OCI-LY1 (cell line): Measurements from ENCODE around the gene NELFE.
"Not testable (repeated sequence)": the region's sequence is repeated elsewhere in the genome, so short reads cannot be mapped to it uniquely, and the experiment has no call there.

ENCODE experiments used
- H2AFZ ChIP-seq: fragments of 200-600 bp; sonication (generic), shearing (Covaris generic); 2 replicates; pipeline ENCODE4 v1.6.0; 2014; ENCODE audit warnings: antibody characterized with exemption, mild to moderate bottlenecking, low read length
- H3F3A ChIP-seq: fragments of 200-600 bp; sonication (generic), shearing (Covaris generic); 2 replicates; pipeline ENCODE4 v1.6.0; 2014; ENCODE audit warnings: mild to moderate bottlenecking, antibody characterized with exemption, low read length, moderate library complexity; ENCODE audit not compliant: insufficient read depth
- H3K27ac ChIP-seq: fragments of 200-600 bp; sonication (generic); 2 replicates; pipeline ENCODE4 v1.5.1; 2014; ENCODE audit warnings: low read length, mixed run types, mild to moderate bottlenecking, low read depth; ENCODE audit not compliant: poor library complexity, severe bottlenecking
- H3K27me3 ChIP-seq: fragments of 200-600 bp; sonication (generic); 2 replicates; pipeline ENCODE4 v1.6.0; 2014; ENCODE audit warnings: antibody characterized with exemption, mild to moderate bottlenecking, low read length, moderate library complexity; ENCODE audit not compliant: insufficient read depth
- H3K36me3 ChIP-seq: fragments of 200-600 bp; sonication (generic); 2 replicates; pipeline ENCODE4 v1.6.1; 2014; ENCODE audit warnings: mild to moderate bottlenecking, antibody characterized with exemption, low read length, moderate library complexity, mixed read lengths; ENCODE audit not compliant: insufficient read depth
- H3K4me1 ChIP-seq: fragments of 200-600 bp; sonication (generic); 2 replicates; pipeline ENCODE4 v1.5.1; 2014; ENCODE audit warnings: mild to moderate bottlenecking, low read length, moderate library complexity; ENCODE audit not compliant: insufficient read depth, severe bottlenecking
- H3K4me2 ChIP-seq: fragments of 200-600 bp; sonication (generic), shearing (Covaris generic); 2 replicates; pipeline ENCODE4 v1.6.1; 2014; ENCODE audit warnings: low read length
- H3K4me3 ChIP-seq: fragments of 200-600 bp; sonication (generic); 2 replicates; pipeline ENCODE4 v1.5.1; 2014; ENCODE audit warnings: low read length, low read depth, mild to moderate bottlenecking, mixed read lengths; ENCODE audit not compliant: poor library complexity, severe bottlenecking
- H3K79me2 ChIP-seq: fragments of 200-600 bp; shearing (Covaris generic); 2 replicates; pipeline ENCODE4 v1.6.1; 2016; ENCODE audit warnings: mixed run types, low read length, mixed read lengths; ENCODE audit not compliant: insufficient read depth
- H3K9ac ChIP-seq: fragments of 200-600 bp; sonication (generic), shearing (Covaris generic); 2 replicates; pipeline ENCODE4 v1.6.1; 2014; ENCODE audit warnings: mild to moderate bottlenecking, low read length, mixed read lengths
- H3K9me2 ChIP-seq: fragments of 200-600 bp; sonication (generic), shearing (Covaris generic); 2 replicates; pipeline ENCODE4 v1.6.1; 2014; ENCODE audit warnings: low read depth, mild to moderate bottlenecking, low read length, mixed read lengths
- H3K9me3 ChIP-seq: fragments of 200-600 bp; shearing (Covaris generic); 2 replicates; pipeline ENCODE4 v1.6.1; 2014; ENCODE audit warnings: low read length, mixed read lengths
- H4K20me1 ChIP-seq: fragments of 200-600 bp; sonication (generic), shearing (Covaris generic); 2 replicates; pipeline ENCODE4 v1.6.0; 2016; ENCODE audit warnings: mild to moderate bottlenecking, low read length; ENCODE audit not compliant: insufficient read depth
- EZH2 ChIP-seq: fragments of 200-600 bp; sonication (generic), shearing (Covaris generic); IDR thresholded peaks from 2 replicates; pipeline ENCODE4 v1.8.0; 2017; ENCODE audit warnings: borderline replicate concordance, mixed run types, mild to moderate bottlenecking, antibody characterized with exemption, low read length, moderate library complexity, mixed read lengths
- TF ChIP-seq, protein P1 (sequence below): fragments of 200-600 bp; sonication (generic), shearing (Covaris generic); IDR thresholded peaks from 2 replicates; pipeline ENCODE4 v1.5.1; 2017; ENCODE audit warnings: mild to moderate bottlenecking, antibody characterized with exemption, low read length, moderate library complexity, mixed read lengths

The NELFE gene

DNA sequence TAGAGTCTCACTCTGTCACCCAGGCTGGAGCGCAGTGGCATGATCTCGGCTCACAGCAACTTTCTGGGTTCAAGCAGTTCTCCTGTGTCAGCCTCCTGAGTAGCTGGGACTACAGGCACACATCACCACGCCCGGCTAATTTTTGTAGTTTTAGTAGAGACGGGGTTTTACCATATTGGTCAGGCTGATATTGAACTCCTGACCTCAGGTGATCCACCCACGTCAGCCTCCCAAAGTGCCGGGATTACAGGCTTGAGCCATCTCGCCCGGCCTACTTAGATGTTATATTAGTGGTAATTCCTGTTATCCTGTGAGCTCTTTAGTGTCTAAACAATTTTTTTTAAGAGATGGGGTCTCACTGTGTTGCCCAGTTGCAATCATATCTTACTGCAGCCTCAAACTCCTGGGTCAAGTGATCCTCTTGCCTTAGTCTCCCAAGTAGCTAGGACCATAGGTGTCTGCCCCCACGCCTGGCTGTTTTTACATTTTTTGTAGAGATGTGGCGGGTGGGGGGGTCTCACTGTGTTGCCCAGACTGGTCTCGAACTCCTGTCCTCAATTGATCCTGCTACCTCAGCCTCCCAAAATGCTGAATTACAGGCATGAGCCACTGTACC lies 19.2 kb upstream of the NELFE start:
- Histone ChIP-seq H4K20me1 (no peaks in the 10 kb centered on the region), H2AFZ (no peak overlapping the region), H3K9me3 (no peaks in the 10 kb centered on the region), H3K4me3 (no peak overlapping the region), H3K36me3 (no peaks in the 10 kb centered on the region), H3K27ac (no peak overlapping the region), H3K4me1 (peaks cover 7% of the 10 kb centered on the region), H3K4me2 (no peak overlapping the region), H3K79me2 (no peaks in the 10 kb centered on the region), H3F3A (0 out of 2 replicates have a peak, but pooled peaks cover 5% of the 10 kb centered on the region), H3K9me2 (no peaks in the 10 kb centered on the region), H3K27me3 (no peaks in the 10 kb centered on the region), H3K9ac (no peak overlapping the region)
- no peak for TF ChIP-seq EZH2
- TF ChIP-seq, protein P1, sequence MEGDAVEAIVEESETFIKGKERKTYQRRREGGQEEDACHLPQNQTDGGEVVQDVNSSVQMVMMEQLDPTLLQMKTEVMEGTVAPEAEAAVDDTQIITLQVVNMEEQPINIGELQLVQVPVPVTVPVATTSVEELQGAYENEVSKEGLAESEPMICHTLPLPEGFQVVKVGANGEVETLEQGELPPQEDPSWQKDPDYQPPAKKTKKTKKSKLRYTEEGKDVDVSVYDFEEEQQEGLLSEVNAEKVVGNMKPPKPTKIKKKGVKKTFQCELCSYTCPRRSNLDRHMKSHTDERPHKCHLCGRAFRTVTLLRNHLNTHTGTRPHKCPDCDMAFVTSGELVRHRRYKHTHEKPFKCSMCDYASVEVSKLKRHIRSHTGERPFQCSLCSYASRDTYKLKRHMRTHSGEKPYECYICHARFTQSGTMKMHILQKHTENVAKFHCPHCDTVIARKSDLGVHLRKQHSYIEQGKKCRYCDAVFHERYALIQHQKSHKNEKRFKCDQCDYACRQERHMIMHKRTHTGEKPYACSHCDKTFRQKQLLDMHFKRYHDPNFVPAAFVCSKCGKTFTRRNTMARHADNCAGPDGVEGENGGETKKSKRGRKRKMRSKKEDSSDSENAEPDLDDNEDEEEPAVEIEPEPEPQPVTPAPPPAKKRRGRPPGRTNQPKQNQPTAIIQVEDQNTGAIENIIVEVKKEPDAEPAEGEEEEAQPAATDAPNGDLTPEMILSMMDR: no peak

DNA sequence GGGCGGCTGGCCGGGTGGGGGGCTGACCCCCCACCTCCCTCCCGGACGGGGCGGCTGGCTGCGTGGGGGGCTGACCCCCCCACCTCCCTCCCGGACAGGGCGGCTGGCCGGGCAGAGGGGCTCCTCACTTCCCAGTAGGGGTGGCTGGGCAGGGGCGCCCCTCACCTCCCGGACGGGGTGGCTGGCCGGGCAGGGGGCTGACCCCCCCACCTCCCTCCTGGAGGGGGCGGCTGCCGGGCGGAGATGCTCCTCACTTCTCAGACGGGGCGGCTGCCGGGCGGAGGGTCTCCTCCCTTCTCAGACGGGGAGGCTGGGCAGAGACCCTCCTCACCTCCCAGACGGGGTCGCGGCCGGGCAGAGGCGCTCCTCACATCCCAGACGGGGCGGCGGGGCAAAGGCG lies 17.3 kb upstream of the NELFE start:
- H2AFZ ChIP-seq, H3K4me3 ChIP-seq, H3K27ac ChIP-seq, H4K20me1 ChIP-seq, H3K36me3 ChIP-seq, H3K9me2 ChIP-seq, H3K79me2 ChIP-seq, H3F3A ChIP-seq, H3K9me3 ChIP-seq, H3K27me3 ChIP-seq, H3K4me2 ChIP-seq, H3K9ac ChIP-seq: not testable (repeated sequence)
- H3K4me1 ChIP-seq: peaks cover 18% of the 10 kb centered on the region

DNA sequence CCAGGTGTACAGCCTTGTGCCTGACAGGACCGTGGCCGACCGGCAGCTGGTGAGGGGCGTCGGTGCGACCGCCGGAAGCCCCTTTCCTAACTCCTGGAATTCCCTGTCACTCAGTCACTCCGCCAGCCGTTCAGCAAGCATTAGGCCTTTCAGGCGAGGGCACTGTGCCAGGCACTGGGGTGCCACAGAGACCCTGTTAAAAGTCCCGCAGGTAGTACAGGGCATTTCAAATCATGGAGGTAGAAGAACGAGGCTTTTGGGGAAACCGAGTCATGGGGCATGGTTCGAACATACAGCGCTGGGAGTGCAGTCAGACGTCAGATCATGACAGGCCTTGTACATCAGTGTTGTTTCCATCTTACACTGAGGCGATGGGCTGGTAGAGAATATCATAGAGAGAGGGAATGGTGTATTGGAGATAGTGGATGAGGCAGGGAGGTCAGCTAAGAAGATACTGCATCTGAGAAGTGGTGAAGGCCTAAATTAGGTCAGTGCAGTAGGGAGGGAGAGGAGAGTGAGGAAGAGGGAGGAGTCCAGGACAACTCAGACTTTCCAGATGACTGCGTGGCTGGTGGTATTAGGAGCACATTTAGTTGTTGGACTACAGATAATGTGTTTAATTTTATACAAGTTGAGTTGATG lies 14.1 kb upstream of the NELFE start:
- H3K9me3 ChIP-seq: no peaks in the 10 kb centered on the region
- peak overlapping the region; percentile 87 for H3K9ac ChIP-seq
- H3K4me3 ChIP-seq: peak overlapping the region; percentile 82
- peak overlapping the region; percentile 63 for H3K27ac ChIP-seq
- 0 out of 2 replicates have a peak overlapping the region, but pooled peaks have one; percentile 29 for H2AFZ ChIP-seq
- no peaks in the 10 kb centered on the region for H3K27me3 ChIP-seq
- H3K4me1 ChIP-seq: peaks cover 34% of the 10 kb centered on the region
- H3K36me3 ChIP-seq: peaks cover 28% of the 10 kb centered on the region
- no peaks in the 10 kb centered on the region for H3K9me2 ChIP-seq
- no peaks in the 10 kb centered on the region for H3K79me2 ChIP-seq
- H4K20me1 ChIP-seq: no peaks in the 10 kb centered on the region
- TF ChIP-seq, protein P1: no peak
- TF ChIP-seq EZH2: no peak
- H3K4me2 ChIP-seq: peak overlapping the region; percentile 98
- 0 out of 2 replicates have a peak, but pooled peaks cover 5% of the 10 kb centered on the region for H3F3A ChIP-seq
